HG02970 (cell line): ENCODE measurements around the gene PACS1.

Source experiments
- ATAC-seq: cut with Tn5 transposase; IDR thresholded peaks from one replicate; pipeline ENCODE4 v1.9.1; 2021; ENCODE audit warnings: mild to moderate bottlenecking, moderate library complexity, moderate number of reproducible peaks; ENCODE audit not compliant: unreplicated experiment, low FRiP score

Gene PACS1

DNA sequence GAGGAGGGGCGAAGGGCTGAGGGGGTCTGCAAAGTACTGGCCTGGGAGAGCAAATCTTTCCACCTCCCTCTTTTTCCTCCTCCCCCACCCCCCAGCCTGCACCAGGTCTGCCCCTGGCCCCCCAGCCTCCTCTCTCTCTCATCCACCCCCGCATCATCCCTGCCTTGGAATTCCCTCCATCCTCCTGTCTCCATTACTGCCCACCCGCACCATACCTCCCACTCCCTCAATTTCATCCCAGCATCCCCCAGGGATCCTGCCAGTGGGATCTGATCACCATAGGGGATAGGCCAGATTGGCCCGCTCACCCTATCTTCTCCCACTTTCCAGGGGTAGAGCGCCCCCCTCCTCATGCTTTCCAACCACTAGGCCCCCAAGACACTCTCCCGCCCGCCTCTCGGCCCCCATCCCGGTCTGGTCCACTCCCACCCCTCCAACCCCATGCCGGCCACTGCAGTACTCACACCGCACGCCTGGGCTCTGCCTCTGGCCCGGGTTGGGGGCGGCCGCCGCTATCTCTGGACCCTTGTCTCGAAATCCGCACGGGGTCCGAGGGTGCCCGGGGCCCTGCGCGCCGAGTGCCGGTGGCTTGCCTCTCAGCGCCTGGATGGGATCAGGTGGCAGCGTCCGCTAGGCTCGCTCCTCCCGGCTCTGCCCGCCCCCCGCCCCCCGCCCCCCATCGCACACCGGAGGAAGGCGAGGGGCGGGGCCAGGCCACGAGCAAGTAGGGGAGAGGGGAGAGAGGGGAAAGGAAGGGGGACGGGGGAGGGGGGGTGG, 21.3 kb upstream of the PACS1 start, which contains the start of gene GAL3ST3:
GAL3ST3 (minus strand) TSS at position 615 of the 777 bp plus-strand sequence. CDS start 3,746 bp downstream, outside the sequence.
- ATAC-seq, result no peak

- no peak for ATAC-seq
These were observed 19.4 kb upstream of the PACS1 start for GRCh38 chr11:66050581-66051231.

DNA sequence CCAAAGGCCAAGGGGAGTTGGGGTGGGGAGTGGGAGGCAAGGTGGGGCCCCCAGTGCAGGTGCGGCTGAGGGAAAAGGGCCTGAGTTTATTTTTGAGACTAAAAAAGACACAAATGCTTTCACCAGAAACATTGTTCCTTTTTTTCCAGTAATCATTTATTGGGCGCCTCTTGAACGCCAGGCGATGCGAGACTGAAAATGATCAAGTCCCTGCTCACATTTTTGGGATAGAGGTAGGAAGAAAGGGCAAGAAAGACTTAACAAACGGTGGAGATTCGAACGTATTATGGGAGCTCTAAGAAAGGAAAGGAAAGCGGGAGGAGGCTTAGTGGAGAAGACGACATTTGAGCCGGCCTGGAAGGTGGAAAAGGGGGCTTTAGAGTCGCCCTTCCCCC, 18.7 kb upstream of the PACS1 start:
- ATAC-seq, result no peak

DNA sequence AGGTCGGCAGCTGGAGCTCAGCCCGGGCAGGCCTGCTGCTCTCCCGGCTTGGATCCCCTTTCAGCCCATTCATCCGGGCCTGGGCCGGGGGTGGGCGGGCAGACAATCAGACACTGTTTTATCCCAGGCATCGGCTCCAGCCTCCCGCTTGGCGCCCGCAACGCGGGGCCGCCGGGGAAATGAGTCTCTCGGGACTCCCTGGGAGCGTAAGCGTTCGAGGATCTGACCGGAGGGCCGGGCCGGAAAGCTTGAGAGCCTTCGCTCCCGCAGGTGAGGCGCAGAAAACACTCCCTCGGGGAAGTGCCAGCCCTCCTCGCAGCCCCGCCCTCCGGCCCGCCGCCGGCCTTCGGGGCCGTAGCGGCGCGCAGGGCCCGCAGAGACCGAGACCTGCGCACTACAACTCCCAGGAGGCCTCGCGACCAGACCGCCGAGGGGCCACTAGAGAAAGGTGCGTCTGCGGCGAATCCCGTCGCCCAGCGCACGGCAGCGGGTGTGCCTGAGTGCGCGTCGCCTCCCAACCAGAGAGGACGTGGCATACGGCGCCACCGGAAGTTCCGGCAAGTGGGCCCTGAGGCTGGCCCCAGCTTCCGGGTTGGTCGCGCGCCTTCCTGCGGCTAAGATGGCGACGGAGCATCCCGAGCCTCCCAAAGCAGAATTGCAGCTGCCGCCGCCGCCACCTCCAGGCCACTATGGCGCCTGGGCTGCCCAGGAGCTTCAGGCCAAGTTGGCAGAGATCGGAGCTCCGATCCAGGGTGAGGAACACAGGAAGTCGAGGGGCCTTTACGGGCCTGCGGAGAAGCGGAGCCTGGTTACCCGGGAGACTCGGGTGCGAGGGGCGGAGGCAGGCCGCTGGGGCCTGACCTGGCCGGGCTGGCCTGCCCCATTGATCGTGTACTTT, 18.1 kb upstream of the PACS1 start, which contains the start of gene SF3B2:
SF3B2 (plus strand) TSS at position 599 of the 898 bp plus-strand sequence; CDS start at position 620, 21 bp downstream.
- peak; percentile 92 for ATAC-seq

DNA sequence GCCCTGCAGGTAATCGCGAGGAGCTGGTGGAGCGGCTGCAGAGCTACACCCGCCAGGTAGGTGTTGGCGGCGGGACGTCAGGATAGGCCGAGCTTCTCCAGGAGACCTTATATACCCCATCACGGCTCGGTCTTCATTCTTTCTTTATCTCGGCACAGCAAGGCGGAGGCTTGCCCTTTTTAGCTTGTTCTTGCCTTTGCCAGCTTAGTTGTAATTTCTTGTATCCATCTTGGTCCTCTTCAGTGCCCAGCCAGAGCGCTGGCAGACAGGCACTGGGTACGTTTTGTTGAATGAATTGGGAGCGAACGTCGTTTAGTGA, 17.4 kb upstream of the PACS1 start:
- ATAC-seq, result no peak

GRCh38 chr11:66055021-66055420, 15.1 kb upstream of the PACS1 start:
- no peak for ATAC-seq

- no peak for ATAC-seq
These were observed 13.6 kb upstream of the PACS1 start for GRCh38 chr11:66056501-66056900.

- no peak for ATAC-seq
These were observed 9.9 kb upstream of the PACS1 start for GRCh38 chr11:66059966-66060680.

DNA sequence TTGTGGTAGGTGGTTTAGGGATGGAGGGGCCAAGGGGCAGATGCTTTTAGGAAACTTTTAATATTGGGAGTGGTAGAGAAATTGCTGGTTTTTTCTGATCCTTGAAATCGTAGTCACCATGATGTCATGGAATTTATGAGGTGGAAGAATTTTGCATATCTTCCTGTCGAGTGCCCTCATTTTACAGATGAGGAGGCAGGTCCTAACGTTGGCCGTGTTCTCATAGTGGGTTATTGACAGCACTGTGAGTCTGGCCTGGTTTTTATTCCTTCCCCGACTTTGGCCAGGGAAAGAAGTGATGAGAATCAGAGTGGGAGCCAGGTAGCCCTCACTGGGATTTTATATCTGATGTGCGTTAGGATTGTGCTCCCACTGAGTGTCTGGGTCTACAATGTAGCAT, 8.8 kb upstream of the PACS1 start:
- ATAC-seq, result no peak

DNA sequence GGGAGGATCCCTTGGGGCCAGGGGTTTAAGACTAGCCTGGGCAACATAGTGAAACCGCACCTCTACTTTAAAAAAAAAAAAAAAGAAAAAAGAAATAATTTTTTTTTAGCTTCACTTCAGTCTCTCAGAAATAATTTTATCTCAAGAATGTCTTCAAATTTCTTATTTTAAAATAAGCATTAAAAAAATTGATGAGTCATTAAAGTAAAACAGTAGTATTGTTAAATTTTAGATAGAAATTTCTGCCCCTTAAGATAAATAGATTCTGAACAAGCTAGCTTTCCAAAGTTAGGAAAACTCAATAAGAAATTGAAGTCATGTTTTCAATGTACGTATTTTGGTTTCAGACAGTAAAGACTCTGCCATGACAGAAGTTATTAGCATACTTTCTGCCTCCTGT, 7.7 kb upstream of the PACS1 start:
- no peak for ATAC-seq

GRCh38 chr11:66063900-66064299, 6.2 kb upstream of the PACS1 start:
- ATAC-seq, result no peak

DNA sequence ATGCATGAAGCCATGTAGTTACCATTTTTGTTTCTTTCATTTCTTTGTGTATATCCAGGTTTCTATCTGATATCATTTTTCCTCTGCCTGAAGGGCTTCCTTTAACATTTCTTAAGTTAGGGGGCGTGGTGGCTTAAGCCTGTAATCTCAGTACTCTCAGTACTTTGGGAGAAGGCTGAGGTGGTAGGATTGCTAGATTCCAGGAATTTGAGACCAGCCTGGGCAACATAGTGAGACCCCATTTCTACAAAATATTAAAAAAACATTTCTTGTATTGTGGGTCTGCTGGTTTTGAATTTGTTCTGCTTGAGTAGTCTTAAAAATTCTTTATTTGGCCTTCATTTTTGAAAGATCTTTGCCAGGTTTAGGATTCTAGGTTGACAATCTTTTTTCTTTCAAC, 5.5 kb upstream of the PACS1 start:
- no peak for ATAC-seq

DNA sequence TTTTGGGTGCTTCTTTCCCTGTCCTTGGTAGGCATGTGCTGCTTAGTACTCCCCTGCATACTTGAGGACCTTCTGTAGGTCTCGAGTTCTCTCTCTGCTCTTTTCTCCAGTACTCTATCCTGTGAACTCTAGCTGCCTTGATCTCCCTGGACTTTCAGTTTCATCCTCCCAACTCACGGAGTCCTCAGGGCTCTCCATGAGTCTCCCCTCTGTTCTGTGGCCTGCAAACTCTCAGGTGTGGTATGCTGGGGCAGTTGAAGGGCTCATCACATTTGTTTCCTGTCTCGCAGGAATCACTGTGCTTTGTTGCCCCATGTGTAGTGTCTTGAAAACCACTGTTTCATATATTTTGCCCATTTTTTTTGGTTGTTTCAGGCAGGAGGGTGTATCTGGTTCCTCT, 3.3 kb upstream of the PACS1 start:
- no peak for ATAC-seq

- ATAC-seq, result no peak
These were observed 2.4 kb upstream of the PACS1 start for GRCh38 chr11:66067640-66068039.

GRCh38 chr11:66068154-66068821, 1.8 kb upstream of the PACS1 start:
- ATAC-seq, result no peak

GRCh38 chr11:66068923-66069714, 953 bp upstream of the PACS1 start:
- ATAC-seq, result peak; percentile 9

GRCh38 chr11:66070604-66071380, 720 bp downstream of the PACS1 start:
- peak; percentile 9 for ATAC-seq

GRCh38 chr11:66071381-66071801, 1.3 kb downstream of the PACS1 start:
- no peak for ATAC-seq
